Activated CD4-positive, CD25-positive, alpha-beta regulatory T cell treated with anti-CD3 and anti-CD28 coated beads, Interleukin-2, amount 50 U/mL, for 16 hours (primary cell): ENCODE results near the gene CHCHD6.

ENCODE experiments used
- DNase-seq: peaks from one replicate; pipeline ENCODE4 v3.0.0-alpha.2; 2020; ENCODE audit warnings: low read depth, low spot score

CHCHD6 gene

DNA sequence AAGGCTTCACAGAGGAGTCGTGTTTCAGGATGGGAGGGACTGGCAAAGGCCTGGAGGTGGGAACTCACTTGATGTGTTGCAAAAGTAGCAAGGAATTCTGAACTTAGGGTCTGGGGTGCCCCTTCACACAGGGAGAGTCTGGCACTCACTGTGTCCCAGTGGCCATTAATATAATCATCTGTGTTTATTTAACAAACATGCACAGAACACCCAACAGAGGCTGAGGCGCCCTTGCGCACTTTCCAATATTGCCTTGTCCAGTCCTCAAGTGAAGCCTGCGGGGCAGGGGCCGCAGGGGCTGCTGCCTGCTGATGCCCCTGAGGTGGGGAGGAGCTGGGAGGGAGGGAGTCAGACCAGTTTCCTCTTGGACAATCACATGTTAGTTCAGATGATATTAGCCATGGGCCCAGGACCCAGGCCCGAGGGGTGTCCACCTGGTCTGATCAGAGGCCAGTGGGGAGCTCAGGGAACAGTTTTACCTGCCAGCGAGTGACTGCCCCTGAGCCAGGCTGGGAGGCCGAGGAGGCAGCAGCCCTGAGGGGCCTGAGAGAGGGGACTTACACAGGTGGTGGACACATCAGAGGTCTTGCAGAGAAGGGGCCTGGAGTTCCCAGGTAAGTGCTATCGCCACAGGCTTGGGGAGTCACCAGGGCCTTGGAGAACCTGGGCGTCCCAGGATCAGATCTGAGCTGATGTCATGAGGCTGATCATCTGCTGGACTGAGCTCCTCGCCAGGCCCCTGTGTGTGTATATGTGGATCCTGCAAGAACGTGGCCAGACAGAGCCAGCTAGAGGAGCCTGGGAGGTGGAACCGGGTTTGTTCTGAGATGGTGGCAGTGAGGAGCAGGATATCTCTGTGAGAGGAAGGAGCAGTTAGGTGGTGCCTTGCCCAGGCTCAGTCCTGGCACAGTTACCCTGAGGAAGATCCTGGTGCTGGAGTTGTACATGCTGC is 35.3 kb upstream of the CHCHD6 start:
- DNase-seq: no peak

DNA sequence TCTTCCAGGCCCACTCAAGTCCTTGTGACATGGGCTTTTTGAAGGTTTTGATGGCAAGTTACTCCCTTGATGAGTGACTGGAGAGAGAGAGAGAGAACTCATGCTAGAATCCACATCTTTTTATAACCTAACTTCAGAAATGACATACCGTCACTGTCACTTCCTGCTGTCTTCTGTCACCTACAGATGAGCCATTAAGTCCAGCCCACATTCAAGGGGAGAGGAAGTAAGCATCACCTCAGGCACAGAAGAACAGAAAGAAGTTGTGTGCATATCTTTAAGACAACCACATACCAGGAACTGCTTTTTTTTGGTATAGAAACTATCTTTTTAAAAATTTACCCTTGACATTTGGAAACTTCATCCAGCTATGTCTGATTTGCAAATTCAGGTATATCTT is 32.5 kb upstream of the CHCHD6 start:
- DNase-seq: no peak

DNA sequence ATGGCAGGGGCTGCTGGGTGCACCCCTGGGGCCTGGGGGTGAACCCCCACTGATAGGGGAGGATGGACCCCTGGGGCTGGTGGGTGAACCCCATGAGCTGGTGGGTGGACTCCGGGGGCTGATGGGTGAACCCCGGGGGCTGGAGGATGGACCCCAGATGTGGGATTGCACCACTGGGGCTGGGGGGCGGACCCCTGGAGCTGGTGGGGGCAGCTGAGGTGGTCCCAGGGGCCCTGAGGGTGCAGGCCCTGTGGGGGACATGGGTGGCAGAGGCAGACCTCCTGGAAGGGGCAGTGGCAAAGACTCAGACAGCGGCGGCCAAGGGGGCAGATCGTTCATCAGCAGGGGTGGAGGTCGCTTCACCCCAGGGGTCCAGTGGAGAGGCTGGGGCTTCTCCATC is 31.7 kb upstream of the CHCHD6 start:
- no peak for DNase-seq

DNA sequence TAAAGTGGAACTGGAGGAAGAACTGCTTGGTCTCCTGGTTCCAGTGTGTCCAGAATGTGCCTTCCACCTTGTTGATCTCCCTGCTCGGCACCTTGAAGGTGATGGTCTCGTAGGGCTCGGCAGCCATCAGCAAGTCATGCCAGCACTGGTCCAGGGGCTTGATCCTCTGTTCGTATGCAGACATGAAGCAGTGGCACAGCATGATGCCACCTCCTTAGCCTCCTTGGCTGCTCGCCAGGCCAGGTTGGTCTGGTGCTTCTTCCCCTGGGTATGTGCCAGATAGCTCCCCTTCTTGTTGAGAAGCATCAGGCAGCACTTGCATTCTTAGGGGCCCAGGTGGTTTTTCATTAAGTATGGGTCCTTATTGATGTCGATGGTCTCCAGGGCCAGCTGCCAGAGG is 31.3 kb upstream of the CHCHD6 start:
- no peak for DNase-seq

DNA sequence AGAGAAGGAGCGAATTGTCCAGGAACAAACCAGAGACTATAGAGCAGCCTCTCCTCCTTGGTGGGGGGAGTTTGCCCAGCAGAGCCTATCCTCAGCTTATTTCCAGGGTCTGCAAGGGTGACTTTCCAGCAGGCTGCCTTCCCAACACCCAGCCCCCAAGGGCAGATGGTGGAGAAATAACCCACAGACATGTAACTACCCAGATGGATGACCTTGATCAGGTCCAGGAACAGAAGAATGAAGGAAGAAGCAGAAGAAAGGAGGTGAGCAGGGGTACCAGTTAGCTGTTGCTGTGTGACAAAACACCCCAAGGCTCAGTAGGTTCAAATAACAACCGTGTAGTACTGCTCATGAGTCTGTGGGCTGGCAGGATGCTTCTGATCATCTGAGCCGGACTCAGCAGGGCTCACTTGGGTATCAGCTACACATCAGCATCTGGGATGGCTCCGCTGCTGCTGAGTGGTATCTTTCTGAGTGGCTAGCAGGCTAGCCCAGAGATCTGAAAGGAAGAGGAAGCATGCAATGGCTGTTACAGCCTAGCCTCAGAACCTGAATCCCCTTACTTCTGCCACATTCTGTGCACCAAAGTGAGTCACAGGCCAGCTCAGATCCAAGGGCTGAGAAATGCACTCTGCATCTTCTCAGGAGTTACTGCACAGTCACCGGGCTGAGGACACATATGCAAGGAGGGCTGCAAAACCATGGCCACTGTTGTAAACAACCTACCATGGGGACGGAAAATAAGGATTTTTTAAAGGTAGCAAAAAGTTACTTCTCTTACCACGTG is 26.9 kb upstream of the CHCHD6 start:
- DNase-seq: no peak

DNA sequence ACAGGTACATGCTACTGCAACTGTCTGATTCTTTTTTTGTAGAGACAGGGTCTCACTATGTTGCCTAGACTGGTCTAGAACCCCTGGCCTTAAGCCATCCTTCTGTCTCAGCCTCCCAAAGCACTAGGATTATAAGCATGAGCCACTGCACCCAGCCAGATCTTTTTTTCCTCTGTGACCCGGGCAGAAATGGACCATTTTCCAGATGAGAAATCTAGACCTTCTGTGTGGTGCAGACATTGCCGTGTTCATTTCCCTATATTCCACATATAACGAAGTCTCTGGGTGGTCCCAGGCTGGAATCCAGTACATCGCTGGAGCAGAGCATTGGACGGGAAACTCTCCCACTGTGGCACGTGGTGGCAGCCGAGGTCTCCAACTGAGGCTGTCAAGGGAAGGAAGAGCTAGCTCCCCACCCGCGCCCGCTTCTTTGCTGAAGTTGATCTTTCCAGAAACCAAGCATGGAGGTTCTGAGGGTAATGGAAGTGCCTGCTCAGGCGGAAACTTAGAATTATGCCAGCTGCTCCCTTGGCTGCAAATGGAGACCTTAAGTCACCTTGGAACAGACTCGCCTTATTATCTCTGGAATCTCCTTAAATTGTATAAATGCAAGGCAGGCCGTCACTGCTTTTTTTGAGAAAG is 26.1 kb upstream of the CHCHD6 start:
- DNase-seq: no peak

DNA sequence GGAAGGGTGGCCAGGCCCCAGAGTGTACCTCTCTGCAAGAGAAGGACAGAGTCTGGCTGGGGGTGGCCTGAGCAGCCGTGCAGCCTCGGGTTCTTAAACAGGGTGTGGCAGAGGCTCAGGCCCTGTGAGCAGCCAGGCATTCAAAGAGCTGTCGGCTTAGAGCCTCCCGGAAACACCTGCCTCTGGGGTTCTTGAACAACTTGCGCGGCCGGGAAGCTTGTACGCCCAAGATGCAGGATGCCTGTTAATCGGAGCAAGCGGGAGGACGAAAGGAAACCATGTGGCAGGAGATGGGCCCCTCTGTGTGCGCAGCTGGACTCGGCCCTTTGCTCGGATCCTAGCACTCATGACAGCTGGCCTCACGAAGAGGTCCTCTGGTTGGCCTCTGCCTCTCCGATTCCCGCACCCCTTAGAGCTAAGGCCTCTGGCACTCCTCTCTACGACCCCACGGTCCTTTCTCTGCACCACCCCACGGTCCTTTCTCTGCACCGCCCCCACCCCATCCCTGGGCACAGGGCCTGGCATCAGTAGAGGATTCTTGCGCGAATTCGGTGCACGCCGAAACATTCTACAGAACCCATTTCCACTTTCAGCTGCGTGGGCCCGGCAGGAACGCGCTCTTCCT is 25.2 kb upstream of the CHCHD6 start:
- DNase-seq: no peak

DNA sequence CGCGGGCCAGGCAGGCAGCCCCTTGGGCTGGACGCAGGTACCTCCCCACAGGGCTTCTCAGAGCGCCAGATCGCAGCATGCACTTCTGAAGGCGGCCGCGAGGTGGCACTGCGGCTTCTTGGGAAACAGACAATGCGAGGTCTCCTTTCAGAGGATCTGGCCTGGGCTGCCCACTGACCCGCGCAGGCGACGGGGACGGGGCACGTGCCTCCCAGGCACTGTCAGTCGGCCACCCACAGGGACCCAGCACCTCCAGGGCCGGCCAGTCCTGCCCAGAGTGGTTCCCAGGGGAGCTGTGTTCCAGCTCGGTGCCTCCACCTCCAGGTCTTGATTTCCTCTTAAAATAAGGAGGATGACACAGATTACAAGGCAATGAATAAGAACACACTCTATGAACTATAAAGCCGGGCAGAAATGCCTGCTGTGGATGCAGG is 24.7 kb upstream of the CHCHD6 start:
- DNase-seq: peak; percentile 55

DNA sequence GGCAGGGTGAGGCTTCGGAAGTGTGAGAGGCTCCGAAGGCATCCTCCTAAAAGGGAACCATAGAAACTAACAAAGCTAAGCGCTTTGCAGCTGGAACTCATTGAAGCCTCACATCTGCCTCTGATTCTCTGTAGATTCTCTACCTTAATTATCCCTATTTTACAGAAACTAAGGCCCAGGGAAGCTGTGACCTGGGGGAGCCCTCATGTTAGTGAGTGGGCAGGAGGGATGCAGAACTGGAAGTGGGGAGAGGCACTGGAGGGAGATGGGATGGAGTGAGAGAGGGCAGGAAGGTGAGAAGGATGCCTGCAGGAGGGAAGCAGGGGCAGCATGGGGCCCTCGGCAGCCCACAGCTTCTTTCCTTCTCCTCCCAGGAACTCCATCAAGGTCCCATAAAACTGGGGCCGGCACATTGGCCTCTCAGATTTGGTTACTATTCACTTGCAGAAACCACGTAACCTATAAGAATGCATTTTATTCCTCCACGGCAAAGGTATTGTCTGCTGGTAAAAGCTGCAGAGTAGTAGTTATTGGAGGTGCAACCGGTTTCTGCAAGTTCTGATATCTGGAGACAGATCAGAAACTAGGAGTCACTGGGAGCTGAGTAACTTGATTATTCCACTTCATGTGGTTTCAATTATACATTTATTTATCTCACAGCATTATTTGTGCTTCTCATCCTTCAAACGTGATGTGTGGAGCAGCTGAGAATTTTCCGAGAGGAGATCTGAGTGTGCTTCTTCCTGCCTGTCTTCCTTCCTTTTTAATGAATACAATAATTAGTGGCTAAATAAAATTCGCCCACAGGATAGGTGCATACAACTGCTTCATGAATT is 24.0 kb upstream of the CHCHD6 start:
- no peak for DNase-seq

DNA sequence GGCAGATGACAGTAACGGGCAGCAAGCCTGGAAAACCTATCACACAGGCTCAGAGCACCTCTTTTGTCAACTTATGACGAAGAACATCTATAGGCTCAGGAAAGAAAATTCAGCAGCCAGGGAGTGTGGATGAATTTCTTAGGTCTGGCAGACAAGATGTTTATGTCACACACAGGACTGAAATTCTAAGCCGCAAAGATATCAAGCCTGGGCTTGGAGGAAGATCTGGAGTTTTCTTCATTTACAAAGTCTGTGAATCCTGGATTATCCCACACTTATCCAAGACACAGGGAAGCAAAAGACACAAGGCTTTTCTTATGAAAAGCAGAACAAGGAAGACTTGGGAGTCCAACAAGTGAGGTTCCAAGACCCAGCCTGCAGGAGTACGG is 23.4 kb upstream of the CHCHD6 start:
- DNase-seq: no peak

DNA sequence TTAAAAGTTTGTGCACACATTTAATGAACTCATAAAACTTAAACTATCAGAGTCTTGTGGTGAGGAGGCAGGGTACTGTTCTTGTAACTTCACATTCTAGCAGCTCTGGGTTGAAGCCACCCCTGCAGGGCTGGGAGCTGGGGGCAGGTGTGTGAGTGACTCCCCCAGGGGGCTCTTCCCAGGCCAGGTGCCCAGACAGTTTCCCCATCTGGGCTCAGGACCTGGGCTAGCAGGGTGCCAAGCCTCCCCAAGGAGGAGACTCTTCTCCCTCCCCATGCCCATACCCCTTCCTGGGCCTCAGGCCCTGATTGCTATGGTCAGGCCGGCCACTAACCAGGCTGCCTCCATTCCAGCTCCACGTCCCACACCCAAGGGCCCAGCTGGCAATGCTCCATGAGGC is 22.0 kb upstream of the CHCHD6 start:
- no peak for DNase-seq

DNA sequence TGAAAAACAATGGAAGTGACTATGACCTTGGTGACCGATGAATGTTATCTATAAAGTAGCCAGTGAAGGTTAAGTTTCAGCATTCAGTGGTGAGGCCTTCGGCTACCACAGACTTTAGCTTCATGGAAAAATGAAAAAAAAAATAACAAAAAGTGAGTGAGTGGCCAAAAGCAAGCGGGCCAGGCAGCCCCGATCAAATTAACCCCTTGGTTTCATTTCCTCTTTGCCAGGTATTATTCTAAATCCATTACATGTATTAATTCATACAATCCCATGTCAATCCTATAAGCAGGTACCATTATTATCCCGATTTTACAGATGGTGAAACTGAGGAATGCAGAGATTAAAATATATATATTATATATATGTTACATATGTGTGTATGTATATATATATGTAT is 21.0 kb upstream of the CHCHD6 start:
- DNase-seq: no peak

DNA sequence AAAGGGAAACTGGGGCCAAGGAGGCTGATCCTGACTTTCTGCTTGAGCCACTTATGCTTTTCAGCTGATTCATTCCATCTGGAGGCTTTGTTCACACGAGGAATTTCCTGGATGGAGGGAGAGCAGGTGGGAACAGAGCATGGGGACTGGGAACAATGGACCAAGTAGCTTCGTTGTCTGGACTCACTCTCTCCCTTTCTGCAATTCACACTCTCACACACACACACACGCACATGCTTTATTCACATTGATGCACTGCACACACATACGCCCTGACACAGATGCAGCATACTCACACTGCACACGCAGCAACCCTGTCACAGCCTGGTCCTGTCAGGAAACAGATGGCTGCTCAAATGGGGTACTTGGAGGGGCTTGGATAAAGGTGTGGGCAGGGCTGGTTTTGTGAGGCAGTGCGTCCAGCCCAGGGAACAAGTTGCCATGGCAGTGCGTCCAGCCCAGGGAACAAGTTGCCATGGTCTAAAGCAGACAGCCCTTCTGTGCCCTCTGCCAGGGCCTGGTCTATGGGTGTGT is 19.8 kb upstream of the CHCHD6 start:
- DNase-seq: no peak

DNA sequence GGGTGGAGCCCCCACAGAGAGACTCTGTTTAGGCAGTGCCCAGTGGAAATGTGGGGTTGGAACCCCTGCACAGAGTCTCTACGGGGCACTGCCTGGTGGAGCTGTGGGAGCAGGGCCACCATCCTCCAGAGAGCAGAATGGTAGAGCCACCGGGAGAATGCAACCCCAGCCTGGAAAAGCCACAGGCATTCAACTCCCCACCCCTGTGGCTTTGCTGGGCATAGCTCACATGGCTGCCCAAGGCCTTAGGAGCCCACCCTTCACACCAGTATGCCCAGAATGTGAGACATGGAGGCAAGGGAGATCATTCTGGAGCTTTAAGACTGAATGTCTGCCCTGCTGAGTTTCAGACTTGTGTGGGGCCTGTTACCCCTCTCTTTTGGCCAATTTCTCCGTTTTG is 19.0 kb upstream of the CHCHD6 start:
- DNase-seq: no peak

DNA sequence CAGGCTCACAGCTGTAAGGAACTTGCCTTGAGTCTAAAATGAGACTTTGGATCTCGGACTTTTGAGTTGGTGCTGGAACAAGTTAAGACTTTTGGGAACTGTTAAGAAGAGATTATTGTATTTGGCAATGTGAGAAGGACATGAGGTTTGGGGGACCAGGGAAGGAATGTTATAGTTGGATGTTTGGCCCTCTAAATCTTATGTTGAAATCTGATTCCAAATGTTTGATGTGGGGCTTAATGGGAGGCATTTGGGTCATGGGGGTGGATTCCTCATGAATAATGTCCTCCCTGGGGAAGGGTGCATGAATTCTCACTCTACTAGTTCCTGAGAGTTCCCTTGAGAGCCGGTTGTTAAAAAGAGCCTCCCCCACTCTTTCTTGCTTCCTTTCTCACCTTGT is 18.5 kb upstream of the CHCHD6 start:
- no peak for DNase-seq

DNA sequence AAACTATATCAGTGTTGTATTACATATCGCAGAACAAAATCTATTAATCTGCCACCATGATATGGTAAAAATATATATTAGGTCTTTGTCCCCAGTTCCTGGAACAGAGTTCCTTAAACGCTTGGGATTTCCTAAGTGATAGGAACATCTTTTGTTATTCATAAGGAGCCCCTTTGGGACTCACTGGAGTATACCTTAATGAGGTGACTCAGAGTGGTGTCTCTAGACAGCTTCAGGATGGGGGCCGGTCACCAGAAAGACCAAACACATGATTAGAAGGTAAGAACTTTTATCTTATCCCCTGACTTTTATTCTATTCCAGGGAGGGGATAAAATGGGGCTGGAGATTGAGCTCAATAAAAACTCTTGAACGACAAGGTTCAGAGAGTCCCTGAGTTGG is 12.3 kb upstream of the CHCHD6 start:
- DNase-seq: no peak

DNA sequence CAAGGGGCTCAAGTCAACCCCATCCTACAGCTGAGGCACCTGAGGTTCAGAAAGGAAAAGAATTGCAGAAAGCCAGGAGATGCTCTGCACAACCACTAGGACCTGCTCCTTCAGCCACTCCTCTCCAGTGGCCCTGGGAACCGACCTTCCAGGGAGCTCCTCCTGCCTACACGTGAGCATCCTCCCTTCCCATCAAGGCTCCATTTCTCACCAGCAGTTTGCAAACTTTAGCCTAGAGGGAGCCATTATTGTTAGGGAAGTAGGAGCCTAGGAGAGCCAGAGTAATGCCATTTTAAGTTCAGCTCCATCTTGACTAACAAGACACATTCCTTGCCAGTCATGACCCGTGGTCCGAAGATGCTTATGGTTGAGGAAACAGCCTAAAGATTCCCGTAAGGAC is 11.2 kb upstream of the CHCHD6 start:
- DNase-seq: no peak

DNA sequence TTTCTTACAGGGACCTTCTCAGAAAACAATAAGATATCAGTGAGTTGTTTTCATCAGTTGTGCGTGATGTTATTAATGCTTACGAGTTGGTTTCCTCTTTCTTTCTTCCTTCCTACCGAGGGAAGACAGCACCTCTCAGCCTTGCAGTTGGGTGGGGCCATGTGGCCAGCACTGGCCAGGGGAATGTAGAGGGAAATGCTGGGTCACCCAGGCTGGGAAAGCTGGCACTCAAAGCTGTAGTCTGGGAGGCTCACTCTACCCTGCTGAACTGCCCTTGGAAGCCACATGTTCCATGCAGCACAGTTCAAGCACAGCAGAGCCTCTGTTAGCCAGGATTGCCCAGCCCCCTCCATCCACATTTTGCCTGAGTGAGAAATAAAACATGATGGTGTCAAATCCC is 10.1 kb upstream of the CHCHD6 start:
- no peak for DNase-seq

DNA sequence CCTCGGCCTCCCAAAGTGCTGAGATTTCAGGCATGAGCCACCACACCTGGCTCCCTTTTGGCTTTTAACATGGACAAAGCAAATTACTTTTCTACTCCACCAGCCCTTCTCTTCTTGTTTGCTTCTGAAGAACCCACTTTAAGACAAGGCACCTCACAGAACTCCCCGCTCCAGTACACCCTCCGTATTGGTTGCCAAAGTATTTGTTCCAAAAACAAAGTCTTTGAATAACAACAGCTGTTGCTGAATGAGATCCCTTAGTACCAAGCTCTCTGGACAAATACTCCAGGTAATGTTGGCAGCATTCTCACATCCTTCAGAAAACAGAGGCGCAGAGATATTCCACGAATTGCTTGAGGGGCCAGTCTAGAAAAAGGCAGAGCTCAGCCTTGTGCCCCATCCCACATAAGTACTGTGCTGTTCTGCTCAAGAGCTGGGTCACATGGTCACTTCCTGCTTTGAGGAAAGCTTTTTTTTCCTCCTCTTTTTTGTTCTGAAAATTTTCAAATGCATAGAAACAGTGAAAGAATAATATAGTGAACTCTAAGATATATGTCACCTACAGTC is 7.3 kb upstream of the CHCHD6 start:
- DNase-seq: no peak

DNA sequence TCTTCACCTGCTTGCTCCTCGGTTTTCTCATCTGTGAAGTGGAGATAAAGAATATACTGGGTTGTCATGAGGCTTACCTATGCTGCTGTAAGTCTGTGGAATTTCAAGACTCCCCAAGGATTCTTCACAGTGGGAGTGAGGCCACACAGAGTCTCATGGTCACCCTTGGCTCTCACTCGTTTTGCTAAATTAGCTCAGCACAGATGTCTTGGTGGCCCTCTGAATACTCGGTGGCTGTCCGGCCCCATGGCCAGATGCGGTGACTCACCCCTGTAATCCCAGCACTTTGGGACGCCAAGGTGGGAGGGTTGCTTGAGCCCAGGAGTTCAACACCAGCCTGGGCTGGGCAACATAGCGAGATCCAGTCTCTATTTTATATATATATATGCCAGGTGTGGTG is 5.0 kb upstream of the CHCHD6 start:
- DNase-seq: no peak
